ENCODE data around the gene FN1.

Gene FN1

DNA sequence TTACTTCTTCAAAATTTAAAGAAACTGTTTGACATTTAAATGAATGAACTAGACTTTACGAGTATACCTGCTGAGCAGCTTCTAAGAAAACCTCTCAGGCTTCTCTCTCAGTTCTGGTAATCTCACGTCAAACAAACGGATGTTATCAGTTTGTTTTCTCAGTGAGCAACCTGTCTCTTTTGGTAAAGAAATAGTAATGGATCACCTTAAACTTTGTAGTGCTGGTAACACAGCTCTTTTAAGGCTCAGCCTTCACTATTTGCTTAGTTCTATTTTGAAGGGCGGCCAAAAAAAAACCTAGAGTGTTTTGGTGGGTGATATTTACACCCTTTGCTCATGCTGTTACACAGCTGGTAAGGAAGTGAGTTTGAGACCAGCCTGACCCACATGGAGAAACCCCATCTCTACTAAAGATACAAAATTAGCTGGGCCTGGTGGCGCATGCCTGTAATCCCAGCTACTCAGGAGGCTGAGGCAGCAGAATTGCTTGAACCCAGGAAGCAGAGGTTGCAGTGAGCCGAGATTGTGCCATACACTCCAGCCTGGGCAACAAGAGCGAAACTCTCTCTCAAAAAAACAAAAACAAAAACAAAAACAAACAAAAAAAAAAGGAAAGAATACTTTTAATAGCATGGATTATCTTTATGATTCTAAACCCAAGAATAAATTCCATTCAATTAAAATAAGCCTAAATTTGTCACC, 15.9 kb downstream of the FN1 start:
- WGBS, result 86% methylated on average over 6 of the region's 7 CpGs
- no peak overlapping the region for H3K9ac ChIP-seq (ENCODE audit: low read depth, low read length)
- H3K27me3 ChIP-seq (ENCODE audit: insufficient read depth, low read length), result no peaks in the 10 kb centered on the region
- peaks cover 85% of the 10 kb centered on the region for H3K36me3 ChIP-seq (ENCODE audit: insufficient read depth, low read length)
- no peaks in the 10 kb centered on the region for H3K4me1 ChIP-seq (ENCODE audit: insufficient read depth, low read length)
- H3K4me3 ChIP-seq (ENCODE audit: low read length), result no peak overlapping the region
- H3K27ac ChIP-seq (ENCODE audit: low read depth, low read length), result no peak overlapping the region
- no peaks in the 10 kb centered on the region for H3K9me3 ChIP-seq (ENCODE audit: insufficient read depth, low read depth, low read length)

DNA sequence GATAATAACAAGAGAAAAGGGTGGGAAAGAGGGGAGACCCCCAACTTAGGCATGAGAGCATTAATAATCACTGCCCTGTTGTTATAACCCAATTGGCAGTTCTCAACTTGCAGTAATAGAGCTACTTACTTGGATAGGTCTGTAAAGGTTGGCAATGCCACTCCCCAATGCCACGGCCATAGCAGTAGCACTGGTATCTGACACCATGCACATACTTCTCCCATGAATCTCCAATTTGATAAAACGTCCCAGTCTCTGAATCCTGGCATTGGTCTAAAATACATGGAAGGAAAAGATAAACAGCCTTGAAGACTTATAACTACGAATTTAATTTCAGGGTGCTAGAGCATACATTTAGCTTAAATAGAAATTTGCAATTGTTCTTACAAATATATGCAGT, 16.8 kb downstream of the FN1 start:
- 82% methylated on average over 2 of the region's 3 CpGs for WGBS
- H3K27me3 ChIP-seq (ENCODE audit: insufficient read depth, low read length), result no peaks in the 10 kb centered on the region
- no peak overlapping the region for H3K4me3 ChIP-seq (ENCODE audit: low read length)
- no peak overlapping the region for H3K9ac ChIP-seq (ENCODE audit: low read depth, low read length)
- H3K9me3 ChIP-seq (ENCODE audit: insufficient read depth, low read depth, low read length), result no peaks in the 10 kb centered on the region
- H3K36me3 ChIP-seq (ENCODE audit: insufficient read depth, low read length), result peaks cover 85% of the 10 kb centered on the region
- H3K4me1 ChIP-seq (ENCODE audit: insufficient read depth, low read length), result 0 out of 2 replicates have a peak, but pooled peaks cover 5% of the 10 kb centered on the region
- H3K27ac ChIP-seq (ENCODE audit: low read depth, low read length), result no peak overlapping the region

DNA sequence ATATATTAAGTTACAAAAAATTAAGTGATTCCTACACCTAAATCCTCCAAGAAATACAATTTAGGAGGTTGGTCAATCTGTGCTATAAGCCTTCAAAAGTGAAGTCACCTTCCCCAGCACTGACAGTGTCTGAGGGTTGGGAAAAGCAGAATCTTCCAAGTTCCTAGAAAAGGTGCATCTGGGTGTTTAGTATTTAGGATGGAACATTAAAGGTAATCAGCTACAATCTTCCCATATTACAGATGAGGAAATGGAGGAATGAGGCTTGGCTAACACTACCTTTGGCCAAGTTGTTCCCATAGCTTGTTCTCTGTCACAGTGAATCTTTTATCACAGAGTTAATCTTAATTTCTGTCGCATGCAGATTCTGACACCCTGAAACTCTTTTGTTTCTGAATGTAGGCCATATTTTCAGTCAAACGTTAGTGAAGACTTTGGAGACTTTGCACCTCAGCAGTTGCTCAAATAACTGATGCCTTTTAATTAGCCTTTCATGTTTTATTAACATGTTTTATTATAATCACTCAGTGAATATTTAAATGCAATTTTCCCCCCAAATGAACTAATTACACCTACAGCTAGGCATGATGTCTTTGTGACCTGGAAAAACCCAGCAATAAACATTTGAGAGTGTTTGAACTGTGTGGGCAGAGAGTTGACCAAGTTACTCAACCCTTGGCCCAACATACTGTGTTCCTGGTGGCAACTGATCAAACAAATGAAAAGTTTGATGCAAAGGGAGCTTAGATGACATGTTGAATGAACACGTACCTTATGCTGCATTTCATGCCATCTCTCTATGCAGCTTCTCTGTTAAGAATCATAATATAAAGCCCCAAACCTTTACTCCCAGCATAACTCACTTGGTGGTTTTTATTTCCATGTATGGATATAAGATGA, 17.6 kb downstream of the FN1 start:
- H3K27ac ChIP-seq (ENCODE audit: low read depth, low read length), result no peak overlapping the region
- H3K36me3 ChIP-seq (ENCODE audit: insufficient read depth, low read length), result peaks cover 85% of the 10 kb centered on the region
- no peaks in the 10 kb centered on the region for H3K9me3 ChIP-seq (ENCODE audit: insufficient read depth, low read depth, low read length)
- 94% methylated on average over 3 of the region's 3 CpGs for WGBS
- H3K9ac ChIP-seq (ENCODE audit: low read depth, low read length), result no peak overlapping the region
- H3K27me3 ChIP-seq (ENCODE audit: insufficient read depth, low read length), result no peaks in the 10 kb centered on the region
- H3K4me3 ChIP-seq (ENCODE audit: low read length), result no peak overlapping the region
- H3K4me1 ChIP-seq (ENCODE audit: insufficient read depth, low read length), result 0 out of 2 replicates have a peak, but pooled peaks cover 5% of the 10 kb centered on the region

DNA sequence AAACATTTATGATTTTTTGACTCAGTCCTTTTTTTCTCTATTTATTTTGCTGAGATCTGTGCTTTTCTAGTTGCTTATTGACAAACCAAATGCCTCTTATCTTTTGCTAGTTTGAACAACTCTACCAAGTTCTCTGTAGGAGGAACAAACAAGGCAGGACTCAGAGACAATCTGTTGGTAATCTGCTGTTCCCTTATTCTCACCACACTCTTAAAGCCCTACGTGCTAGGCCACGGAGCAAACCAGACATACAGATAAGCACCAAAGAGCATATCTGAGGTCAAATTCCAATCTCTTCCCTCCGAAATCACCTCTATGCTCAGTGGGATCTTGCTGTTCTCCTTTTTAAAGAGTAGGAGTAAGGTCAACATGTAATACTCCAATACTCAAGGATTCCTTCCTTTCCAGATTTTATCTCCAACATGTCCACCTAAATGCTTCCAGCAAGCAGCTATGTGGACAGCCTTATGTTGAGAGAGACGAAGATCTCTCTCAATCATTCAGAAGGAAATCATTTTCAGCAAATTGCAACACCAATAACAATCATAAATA, 18.4 kb downstream of the FN1 start:
- 79% methylated on average over 4 of the region's 4 CpGs for WGBS
- 0 out of 2 replicates have a peak, but pooled peaks cover 5% of the 10 kb centered on the region for H3K4me1 ChIP-seq (ENCODE audit: insufficient read depth, low read length)
- no peak overlapping the region for H3K4me3 ChIP-seq (ENCODE audit: low read length)
- H3K9me3 ChIP-seq (ENCODE audit: insufficient read depth, low read depth, low read length), result no peaks in the 10 kb centered on the region
- peaks cover 82% of the 10 kb centered on the region for H3K36me3 ChIP-seq (ENCODE audit: insufficient read depth, low read length)
- H3K27me3 ChIP-seq (ENCODE audit: insufficient read depth, low read length), result no peaks in the 10 kb centered on the region
- no peak overlapping the region for H3K27ac ChIP-seq (ENCODE audit: low read depth, low read length)
- no peak overlapping the region for H3K9ac ChIP-seq (ENCODE audit: low read depth, low read length)

DNA sequence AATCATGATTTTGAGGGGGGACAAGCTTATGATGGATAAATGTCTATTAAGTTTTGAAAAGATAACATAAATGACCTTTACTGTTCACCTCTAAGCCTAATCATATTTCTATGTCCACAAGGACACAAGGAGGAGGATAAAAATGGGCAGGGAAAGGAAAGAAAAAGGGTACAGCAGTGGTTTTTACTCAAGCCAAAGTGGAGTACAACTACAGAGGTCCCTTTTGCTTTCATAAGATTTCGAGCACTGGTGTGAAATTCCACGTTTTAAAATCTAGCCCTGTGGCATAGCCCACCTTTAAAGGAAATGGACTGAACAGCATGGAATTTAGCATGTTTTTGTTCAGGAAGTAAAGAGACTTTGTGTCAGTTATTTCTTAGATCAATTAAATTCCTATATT, 19.2 kb downstream of the FN1 start:
- Histone ChIP-seq H3K4me3 (ENCODE audit: low read length) (no peak overlapping the region), H3K9me3 (ENCODE audit: insufficient read depth, low read depth, low read length) (no peaks in the 10 kb centered on the region), H3K4me1 (ENCODE audit: insufficient read depth, low read length) (0 out of 2 replicates have a peak, but pooled peaks cover 5% of the 10 kb centered on the region), H3K36me3 (ENCODE audit: insufficient read depth, low read length) (peaks cover 80% of the 10 kb centered on the region), H3K27ac (ENCODE audit: low read depth, low read length) (no peak overlapping the region), H3K27me3 (ENCODE audit: insufficient read depth, low read length) (no peaks in the 10 kb centered on the region), H3K9ac (ENCODE audit: low read depth, low read length) (no peak overlapping the region)
- WGBS, result 94% methylated on average over 2 of the region's 2 CpGs

DNA sequence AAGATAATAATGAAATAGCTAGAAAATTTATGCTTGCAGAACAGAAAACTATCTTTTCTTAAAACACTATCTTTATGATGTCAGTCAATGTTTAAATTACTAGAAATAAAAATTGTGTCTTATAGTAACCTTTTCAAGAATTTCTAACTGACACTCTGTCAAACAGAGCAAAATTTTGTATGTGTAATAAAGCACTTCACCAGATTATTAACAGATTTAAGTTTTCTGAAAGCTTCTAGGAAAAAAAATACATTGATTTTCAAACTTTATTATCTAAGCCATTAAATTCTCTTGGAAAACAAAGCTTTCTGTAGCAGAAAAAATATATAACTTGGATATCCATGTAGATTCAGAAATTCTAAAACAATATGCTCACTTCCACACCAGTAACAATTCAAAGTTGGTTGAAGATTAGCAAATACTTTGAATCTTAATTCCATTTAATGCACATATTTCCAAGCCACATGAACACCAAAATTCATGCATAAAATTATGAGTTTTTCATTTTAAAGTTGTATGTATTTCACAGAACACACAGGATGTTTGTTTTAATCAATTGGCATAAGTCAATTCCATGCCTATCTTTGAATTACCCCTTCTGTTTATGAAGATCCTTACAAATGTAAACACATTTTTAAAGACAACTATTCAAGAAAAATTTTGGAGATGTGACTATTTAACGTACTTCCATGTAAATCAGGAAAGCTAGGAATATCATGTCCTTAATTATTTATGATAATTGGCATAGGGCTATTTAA, 19.9 kb downstream of the FN1 start:
- Histone ChIP-seq H3K27ac (ENCODE audit: low read depth, low read length) (no peak overlapping the region), H3K9me3 (ENCODE audit: insufficient read depth, low read depth, low read length) (no peaks in the 10 kb centered on the region), H3K4me3 (ENCODE audit: low read length) (no peak overlapping the region), H3K27me3 (ENCODE audit: insufficient read depth, low read length) (no peaks in the 10 kb centered on the region), H3K9ac (ENCODE audit: low read depth, low read length) (no peak overlapping the region), H3K36me3 (ENCODE audit: insufficient read depth, low read length) (peaks cover 77% of the 10 kb centered on the region), H3K4me1 (ENCODE audit: insufficient read depth, low read length) (0 out of 2 replicates have a peak, but pooled peaks cover 5% of the 10 kb centered on the region)
- no CpG with 5 or more reads among the region's 1 CpG for WGBS

DNA sequence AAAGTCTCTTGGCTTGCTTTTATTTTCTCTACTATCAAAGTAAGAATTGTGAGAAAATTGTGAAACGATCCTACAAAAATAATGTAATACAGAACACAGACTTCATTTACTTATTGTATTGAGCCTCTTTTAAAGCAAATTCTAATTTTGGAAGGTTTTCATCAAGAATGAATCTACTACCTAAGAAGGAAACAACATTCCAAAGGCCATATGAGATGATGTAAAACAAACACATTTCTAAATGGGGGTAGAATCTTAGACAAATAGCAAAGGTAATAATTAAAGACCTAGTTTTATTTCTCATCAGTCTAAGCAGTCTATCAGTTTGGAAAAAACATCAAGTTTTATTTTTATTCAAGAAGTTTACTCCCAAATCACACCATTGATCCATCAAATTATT, 20.6 kb downstream of the FN1 start:
- Histone ChIP-seq H3K9ac (ENCODE audit: low read depth, low read length) (no peak overlapping the region), H3K4me1 (ENCODE audit: insufficient read depth, low read length) (0 out of 2 replicates have a peak, but pooled peaks cover 5% of the 10 kb centered on the region), H3K27ac (ENCODE audit: low read depth, low read length) (no peak overlapping the region), H3K9me3 (ENCODE audit: insufficient read depth, low read depth, low read length) (no peaks in the 10 kb centered on the region), H3K36me3 (ENCODE audit: insufficient read depth, low read length) (peaks cover 75% of the 10 kb centered on the region), H3K4me3 (ENCODE audit: low read length) (no peak overlapping the region), H3K27me3 (ENCODE audit: insufficient read depth, low read length) (no peaks in the 10 kb centered on the region)
- WGBS, result no CpG with 5 or more reads among the region's 1 CpG

DNA sequence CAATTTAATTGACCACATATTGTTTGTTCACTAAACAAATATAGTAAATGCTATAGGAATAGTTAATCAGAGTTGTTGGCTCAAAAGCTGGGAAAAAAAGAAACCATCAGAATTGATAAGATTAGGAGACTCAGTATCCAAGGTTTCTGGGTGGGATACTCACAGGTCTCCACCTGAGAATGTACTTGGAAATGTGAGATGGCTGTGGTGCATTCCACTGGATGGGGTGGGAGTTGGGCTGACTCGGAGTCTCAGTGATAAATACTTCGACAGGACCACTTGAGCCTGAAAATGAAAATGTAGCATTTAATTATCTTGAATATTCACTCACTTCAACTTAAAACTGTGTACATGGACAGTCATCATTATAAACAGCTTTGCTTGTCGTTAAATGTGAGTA, 21.2 kb downstream of the FN1 start:
- Histone ChIP-seq H3K27me3 (ENCODE audit: insufficient read depth, low read length) (no peaks in the 10 kb centered on the region), H3K4me1 (ENCODE audit: insufficient read depth, low read length) (0 out of 2 replicates have a peak, but pooled peaks cover 5% of the 10 kb centered on the region), H3K4me3 (ENCODE audit: low read length) (no peak overlapping the region), H3K36me3 (ENCODE audit: insufficient read depth, low read length) (peaks cover 77% of the 10 kb centered on the region), H3K9ac (ENCODE audit: low read depth, low read length) (no peak overlapping the region), H3K9me3 (ENCODE audit: insufficient read depth, low read depth, low read length) (no peaks in the 10 kb centered on the region), H3K27ac (ENCODE audit: low read depth, low read length) (no peak overlapping the region)
- no CpG with 5 or more reads among the region's 3 CpGs for WGBS

DNA sequence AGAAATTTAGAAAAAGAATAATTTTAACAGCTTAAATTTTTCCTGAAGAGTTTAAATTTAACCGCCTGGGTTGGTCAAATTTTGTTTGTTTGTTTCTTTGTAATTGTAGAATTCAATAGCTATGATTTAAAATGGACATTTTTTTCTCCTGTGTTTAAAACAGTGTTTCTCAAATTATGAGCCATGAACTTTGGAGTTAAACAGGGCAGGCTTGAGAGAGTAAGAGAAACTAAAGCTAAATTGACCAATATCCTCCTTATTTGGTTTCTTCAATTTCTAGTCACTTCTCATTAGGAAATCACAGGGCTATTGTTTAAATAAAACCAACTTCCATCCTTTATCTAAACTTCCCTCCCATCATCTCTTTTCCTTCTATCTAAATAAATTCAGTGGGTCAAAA, 21.9 kb downstream of the FN1 start:
- Histone ChIP-seq H3K4me3 (ENCODE audit: low read length) (no peak overlapping the region), H3K9ac (ENCODE audit: low read depth, low read length) (no peak overlapping the region), H3K36me3 (ENCODE audit: insufficient read depth, low read length) (peaks cover 77% of the 10 kb centered on the region), H3K9me3 (ENCODE audit: insufficient read depth, low read depth, low read length) (no peaks in the 10 kb centered on the region), H3K27me3 (ENCODE audit: insufficient read depth, low read length) (no peaks in the 10 kb centered on the region), H3K4me1 (ENCODE audit: insufficient read depth, low read length) (0 out of 2 replicates have a peak, but pooled peaks cover 5% of the 10 kb centered on the region), H3K27ac (ENCODE audit: low read depth, low read length) (no peak overlapping the region)
- WGBS, result 95% methylated on average over 1 of the region's 1 CpG

DNA sequence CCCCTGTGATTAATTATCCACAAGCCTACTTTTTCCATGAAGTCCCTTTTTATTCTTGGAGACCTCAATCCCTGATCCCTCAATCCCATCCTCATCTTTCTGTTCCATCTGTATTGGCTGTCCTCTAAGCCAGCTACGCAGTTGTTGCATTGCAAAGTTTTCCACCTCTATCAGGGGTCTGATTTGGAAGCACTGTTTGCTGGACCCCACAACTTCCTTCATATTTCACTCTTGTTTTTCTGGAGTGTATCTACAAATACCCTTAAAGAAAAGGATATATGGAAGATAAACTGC, 22.4 kb downstream of the FN1 start:
- Histone ChIP-seq H3K27me3 (ENCODE audit: insufficient read depth, low read length) (no peaks in the 10 kb centered on the region), H3K27ac (ENCODE audit: low read depth, low read length) (no peak overlapping the region), H3K4me3 (ENCODE audit: low read length) (no peak overlapping the region), H3K36me3 (ENCODE audit: insufficient read depth, low read length) (peaks cover 77% of the 10 kb centered on the region), H3K9ac (ENCODE audit: low read depth, low read length) (no peak overlapping the region), H3K4me1 (ENCODE audit: insufficient read depth, low read length) (0 out of 2 replicates have a peak, but pooled peaks cover 5% of the 10 kb centered on the region), H3K9me3 (ENCODE audit: insufficient read depth, low read depth, low read length) (no peaks in the 10 kb centered on the region)
- 98% methylated on average over 1 of the region's 1 CpG for WGBS
